Astrocyte of the hippocampus (primary cell): ENCODE measurements around the gene SPEM2.

Source experiments
- DNase-seq: peaks from one replicate; pipeline ENCODE4 v3.0.0; 2011; ENCODE audit warnings: low read depth, low spot score

Gene SPEM2

GRCh38 chr17:7421186-7421585 lies 4.2 kb upstream of the SPEM2 start:
- DNase-seq, result no peak

- DNase-seq, result no peak
These were observed 1.7 kb upstream of the SPEM2 start for GRCh38 chr17:7423679-7424078.

- no peak for DNase-seq
These were observed 340 bp downstream of the SPEM2 start for GRCh38 chr17:7425756-7426155.

- no peak for DNase-seq
These were observed 917 bp downstream of the SPEM2 start for GRCh38 chr17:7426203-7426863.

- DNase-seq, result no peak
These were observed 1.6 kb downstream of the SPEM2 start for GRCh38 chr17:7426896-7427489.

GRCh38 chr17:7427549-7427948 lies 2.1 kb downstream of the SPEM2 start:
- no peak for DNase-seq

GRCh38 chr17:7428557-7428956 lies 3.1 kb downstream of the SPEM2 start, which contains the start of gene SPEM3:
Gene SPEM3 (plus strand): TSS chr17:7428857. CDS start chr17:7428903, 46 bp downstream.
- no peak for DNase-seq

GRCh38 chr17:7429722-7430121 lies 4.3 kb downstream of the SPEM2 start:
- DNase-seq, result no peak

GRCh38 chr17:7431231-7431630 lies 5.8 kb downstream of the SPEM2 start:
- DNase-seq, result no peak

- DNase-seq, result no peak
These were observed 6.9 kb downstream of the SPEM2 start for GRCh38 chr17:7432296-7432695.

- peak; percentile 48 for DNase-seq
These were observed 10.5 kb downstream of the SPEM2 start for GRCh38 chr17:7435676-7436555.

- peak; percentile 95 for DNase-seq
These were observed 11.3 kb downstream of the SPEM2 start for GRCh38 chr17:7436556-7437368.

GRCh38 chr17:7437369-7437863 lies 12.0 kb downstream of the SPEM2 start:
- no peak for DNase-seq

- DNase-seq, result peak; percentile 68
These were observed 12.7 kb downstream of the SPEM2 start for GRCh38 chr17:7437950-7438614.

GRCh38 chr17:7438656-7439460 lies 13.4 kb downstream of the SPEM2 start:
- no peak for DNase-seq

GRCh38 chr17:7439462-7440112 lies 14.2 kb downstream of the SPEM2 start, which contains the start of gene FGF11:
Gene FGF11 (plus strand): TSS chr17:7439512. CDS start chr17:7439621, 109 bp downstream.
- peak; percentile 31 for DNase-seq

GRCh38 chr17:7440113-7440833 lies 14.9 kb downstream of the SPEM2 start:
- DNase-seq, result peak; percentile 51

- peak; percentile 79 for DNase-seq
These were observed 15.4 kb downstream of the SPEM2 start for GRCh38 chr17:7440834-7441195.

GRCh38 chr17:7441266-7441665 lies 15.8 kb downstream of the SPEM2 start:
- DNase-seq, result peak; percentile 39
